Gastroesophageal sphincter (tissue), 3 donors: ENCODE data around the gene ELL.

Experiments
- EP300 ChIP-seq: sonication (generic); formaldehyde crosslinking; IDR thresholded peaks from one replicate; pipeline ENCODE4 v1.6.1; 2017; ENCODE audit warnings: antibody characterized with exemption, mild to moderate bottlenecking
- POLR2A ChIP-seq, 2 donors: fragments of 450-650 bp; IDR thresholded peaks; one replicate each; pipeline ENCODE4 v1.6.1; 2017; ENCODE audit warnings: antibody characterized with exemption in 2 of 2, mild to moderate bottlenecking in 2 of 2, moderate library complexity in 1 of 2
- POLR2AphosphoS5 ChIP-seq: sonication (generic); formaldehyde crosslinking; IDR thresholded peaks from one replicate; pipeline ENCODE4 v1.6.1; 2017; ENCODE audit warnings: antibody characterized with exemption
- TF ChIP-seq, protein P1 (sequence below), 4 experiments: fragments of 200-600 bp in 2 of 4; fragments of 450-650 bp in 2 of 4; sonication (generic) in 1 of 4; IDR thresholded peaks; one replicate each; pipeline ENCODE4 v1.5.1; 2017 to 2019; ENCODE audit warnings: antibody characterized with exemption in 4 of 4, mild to moderate bottlenecking in 2 of 4, moderate library complexity in 2 of 4

DNA sequence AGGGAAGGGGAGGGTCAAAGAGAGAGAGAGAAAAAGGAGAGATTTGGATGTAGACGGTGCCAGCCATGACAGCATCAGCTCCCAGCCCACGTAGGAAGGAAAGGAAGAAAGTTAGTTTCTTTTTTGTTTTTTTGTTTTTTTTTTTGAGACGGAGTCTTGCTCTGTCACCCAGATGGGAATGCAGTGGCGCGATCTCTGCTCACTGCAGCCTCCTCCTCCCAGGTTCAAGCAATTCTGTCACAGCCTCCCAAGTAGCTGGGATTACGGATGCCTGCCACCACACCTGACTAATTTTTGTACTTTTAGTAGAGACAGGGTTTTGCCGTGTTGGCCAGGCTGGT, 27.6 kb downstream of the ELL start:
- TF ChIP-seq, protein P1, sequence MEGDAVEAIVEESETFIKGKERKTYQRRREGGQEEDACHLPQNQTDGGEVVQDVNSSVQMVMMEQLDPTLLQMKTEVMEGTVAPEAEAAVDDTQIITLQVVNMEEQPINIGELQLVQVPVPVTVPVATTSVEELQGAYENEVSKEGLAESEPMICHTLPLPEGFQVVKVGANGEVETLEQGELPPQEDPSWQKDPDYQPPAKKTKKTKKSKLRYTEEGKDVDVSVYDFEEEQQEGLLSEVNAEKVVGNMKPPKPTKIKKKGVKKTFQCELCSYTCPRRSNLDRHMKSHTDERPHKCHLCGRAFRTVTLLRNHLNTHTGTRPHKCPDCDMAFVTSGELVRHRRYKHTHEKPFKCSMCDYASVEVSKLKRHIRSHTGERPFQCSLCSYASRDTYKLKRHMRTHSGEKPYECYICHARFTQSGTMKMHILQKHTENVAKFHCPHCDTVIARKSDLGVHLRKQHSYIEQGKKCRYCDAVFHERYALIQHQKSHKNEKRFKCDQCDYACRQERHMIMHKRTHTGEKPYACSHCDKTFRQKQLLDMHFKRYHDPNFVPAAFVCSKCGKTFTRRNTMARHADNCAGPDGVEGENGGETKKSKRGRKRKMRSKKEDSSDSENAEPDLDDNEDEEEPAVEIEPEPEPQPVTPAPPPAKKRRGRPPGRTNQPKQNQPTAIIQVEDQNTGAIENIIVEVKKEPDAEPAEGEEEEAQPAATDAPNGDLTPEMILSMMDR (IDR thresholded peaks at IDR 0.05), result no peak
- no peak for TF ChIP-seq EP300
- no peak for TF ChIP-seq POLR2AphosphoS5
- TF ChIP-seq POLR2A (IDR thresholded peaks at IDR 0.05), result no peak
